Keratinocyte (primary cell): Measurements from ENCODE around the gene APPL2. TPM values are rescaled to one million over a fixed set of nuclear protein-coding genes. Genes with fewer than 3 reads are reported as not detected.

Experiments
- DNase-seq: peaks from one replicate; pipeline ENCODE4 v3.0.0-alpha.2; 2011; ENCODE audit warnings: low read depth, missing footprints, low spot score
- FAIRE-seq: peaks from 2 replicates; lab custom pipeline; 2011; peaks lifted over from hg19 to GRCh38; lab: Jason Lieb, UNC
- H2AFZ ChIP-seq: 2 replicates; pipeline ENCODE4 v1.6.0; 2012; ENCODE audit warnings: low read length, control low read depth, inconsistent platforms; ENCODE audit not compliant: control insufficient read depth
- H3K27ac ChIP-seq: 2 replicates; pipeline ENCODE4 v1.5.1; 2011; ENCODE audit warnings: low read length; ENCODE audit not compliant: control insufficient read depth, insufficient read depth
- H3K27me3 ChIP-seq: 3 replicates; pipeline ENCODE4 v1.6.0; 2011; ENCODE audit warnings: low read length; ENCODE audit not compliant: control insufficient read depth, insufficient read depth; ENCODE audit errors: extremely low read depth
- H3K36me3 ChIP-seq, 2 experiments: 2 replicates in 1 of 2; 3 replicates in 1 of 2; pipeline ENCODE4 v1.5.1; 2011; ENCODE audit warnings: low read length in 2 of 2, mild to moderate bottlenecking in 1 of 2; ENCODE audit not compliant: control insufficient read depth in 2 of 2, insufficient read depth in 2 of 2; ENCODE audit errors: extremely low read depth in 1 of 2
- H3K4me1 ChIP-seq: 3 replicates; pipeline ENCODE4 v1.5.1; 2011; ENCODE audit warnings: low read length; ENCODE audit not compliant: control insufficient read depth, insufficient read depth; ENCODE audit errors: extremely low read depth
- H3K4me2 ChIP-seq: 3 replicates; pipeline ENCODE4 v1.6.0; 2011; ENCODE audit warnings: low read depth, low read length; ENCODE audit not compliant: control insufficient read depth, insufficient read depth; ENCODE audit errors: extremely low read depth
- H3K4me3 ChIP-seq, 3 experiments: fragments of 200-600 bp in 1 of 3; sonication (generic) in 1 of 3; 2 replicates in 2 of 3; 3 replicates in 1 of 3; pipeline ENCODE4 v1.5.1; 2011 to 2016; ENCODE audit warnings: low read length in 3 of 3, mild to moderate bottlenecking in 3 of 3, control low read depth in 2 of 3, inconsistent platforms in 1 of 3, low read depth in 1 of 3, mixed read lengths in 1 of 3, mixed run types in 1 of 3, moderate library complexity in 1 of 3; ENCODE audit not compliant: control insufficient read depth in 2 of 3, insufficient read depth in 2 of 3; ENCODE audit errors: extremely low read depth in 1 of 3
- H3K79me2 ChIP-seq: 2 replicates; pipeline ENCODE4 v1.6.0; 2012; ENCODE audit warnings: low read length; ENCODE audit not compliant: control insufficient read depth, insufficient read depth
- H3K9ac ChIP-seq: 3 replicates; pipeline ENCODE4 v1.6.0; 2011; ENCODE audit warnings: low read length; ENCODE audit not compliant: control insufficient read depth, insufficient read depth; ENCODE audit errors: extremely low read depth
- H3K9me1 ChIP-seq: 3 replicates; pipeline ENCODE4 v1.6.0; 2011; ENCODE audit warnings: low read length; ENCODE audit not compliant: control insufficient read depth, insufficient read depth; ENCODE audit errors: extremely low read depth
- H3K9me3 ChIP-seq: 2 replicates; pipeline ENCODE4 v1.5.1; 2012; ENCODE audit warnings: low read depth, low read length; ENCODE audit not compliant: control insufficient read depth
- H4K20me1 ChIP-seq: 3 replicates; pipeline ENCODE4 v1.6.0; 2011; ENCODE audit warnings: low read length; ENCODE audit not compliant: control insufficient read depth, insufficient read depth; ENCODE audit errors: extremely low read depth
- EZH2 ChIP-seq: IDR thresholded peaks from one replicate; pipeline ENCODE4 v1.6.1; 2012; ENCODE audit warnings: inconsistent platforms, mild to moderate bottlenecking, low read length, moderate library complexity
- dilution Hi-C: fragments of 300-500 bp; cut with MboI; formaldehyde crosslinking; loops from one replicate; pipeline ENCODE4 v1.7.0; 2020; ENCODE audit warnings: low sequenced_read_pairs; ENCODE audit not compliant: extremely low pct_ligation_motif_present
- polyA plus RNA-seq, 5 experiments: library from polyadenylated mRNA; depleted of rRNA in 3 of 5; stranded (reverse) in 3 of 5; stranded (forward) in 1 of 5; unstranded in 1 of 5; fragments of >200 nt; gene quantifications; 1 replicate in 1 of 5; 2 replicates in 3 of 5; 3 replicates in 1 of 5; pipeline versions ENCODE4 v1.2.1 to v1.2.3, GENCODE V29; 2011 to 2012; ENCODE audit warnings: missing spikeins in 2 of 5, low read depth in 1 of 5, low replicate concordance in 1 of 5
- TF ChIP-seq, protein P1 (sequence below), 3 experiments: IDR thresholded peaks in 1 of 3; conservative IDR thresholded peaks in 1 of 3; optimal IDR thresholded peaks in 1 of 3; 2 replicates in 2 of 3; 3 replicates in 1 of 3; pipeline versions ENCODE3 to v1.5.1; 2011; ENCODE audit warnings: low read length in 3 of 3, mild to moderate bottlenecking in 3 of 3, moderate library complexity in 2 of 3, control low read depth in 1 of 3, inconsistent platforms in 1 of 3; ENCODE audit not compliant: insufficient read depth in 2 of 3; ENCODE audit errors: extremely low read depth in 1 of 3

The APPL2 gene
- polyA plus RNA-seq, 1 donor (not counting 4 experiments of a cell fraction or from before 2014, with no cell fraction given), result 26.1 TPM

DNA sequence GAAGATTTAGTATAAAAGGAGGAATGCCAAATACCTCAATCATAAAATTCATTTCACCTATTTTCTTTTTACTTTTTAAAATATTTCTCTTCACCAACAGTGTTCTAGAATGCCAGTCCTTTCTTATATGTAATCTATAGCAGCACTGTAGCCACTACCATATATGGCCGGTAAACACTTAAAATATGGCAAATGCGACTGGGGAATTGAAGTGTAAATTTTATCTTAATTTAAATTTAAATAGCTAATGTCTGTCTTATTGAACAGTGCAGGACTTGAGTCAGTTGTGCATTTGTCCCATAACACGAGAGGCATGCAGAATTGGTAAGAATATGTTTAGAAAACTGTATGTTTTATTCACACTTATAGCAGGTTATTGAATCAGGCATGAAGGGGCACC is 78.4 kb downstream of the APPL2 start:
- no peaks in the 10 kb centered on the region for H3K9me3 ChIP-seq
- no peak overlapping the region for H2AFZ ChIP-seq
- no peaks in the 10 kb centered on the region for H4K20me1 ChIP-seq
- H3K79me2 ChIP-seq, result no peaks in the 10 kb centered on the region
- no peak overlapping the region for H3K4me2 ChIP-seq
- dilution Hi-C loops, result no loop called here
- FAIRE-seq, result no peak
- no peak overlapping the region for H3K27ac ChIP-seq
- no peaks in the 10 kb centered on the region for H3K4me1 ChIP-seq
- H3K9me1 ChIP-seq, result no peaks in the 10 kb centered on the region
- no peak overlapping the region for H3K4me3 ChIP-seq
- no peak for DNase-seq
- no peak overlapping the region for H3K9ac ChIP-seq
- H3K36me3 ChIP-seq, result peaks cover 15 to 18% of the 10 kb centered on the region in 2 experiments
- H3K27me3 ChIP-seq, result no peaks in the 10 kb centered on the region
- TF ChIP-seq EZH2, result no peak
- TF ChIP-seq, protein P1, sequence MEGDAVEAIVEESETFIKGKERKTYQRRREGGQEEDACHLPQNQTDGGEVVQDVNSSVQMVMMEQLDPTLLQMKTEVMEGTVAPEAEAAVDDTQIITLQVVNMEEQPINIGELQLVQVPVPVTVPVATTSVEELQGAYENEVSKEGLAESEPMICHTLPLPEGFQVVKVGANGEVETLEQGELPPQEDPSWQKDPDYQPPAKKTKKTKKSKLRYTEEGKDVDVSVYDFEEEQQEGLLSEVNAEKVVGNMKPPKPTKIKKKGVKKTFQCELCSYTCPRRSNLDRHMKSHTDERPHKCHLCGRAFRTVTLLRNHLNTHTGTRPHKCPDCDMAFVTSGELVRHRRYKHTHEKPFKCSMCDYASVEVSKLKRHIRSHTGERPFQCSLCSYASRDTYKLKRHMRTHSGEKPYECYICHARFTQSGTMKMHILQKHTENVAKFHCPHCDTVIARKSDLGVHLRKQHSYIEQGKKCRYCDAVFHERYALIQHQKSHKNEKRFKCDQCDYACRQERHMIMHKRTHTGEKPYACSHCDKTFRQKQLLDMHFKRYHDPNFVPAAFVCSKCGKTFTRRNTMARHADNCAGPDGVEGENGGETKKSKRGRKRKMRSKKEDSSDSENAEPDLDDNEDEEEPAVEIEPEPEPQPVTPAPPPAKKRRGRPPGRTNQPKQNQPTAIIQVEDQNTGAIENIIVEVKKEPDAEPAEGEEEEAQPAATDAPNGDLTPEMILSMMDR (optimal IDR thresholded peaks at IDR 0.05 in 1 of 3, IDR thresholded peaks at IDR 0.05 in 1 of 3, conservative IDR thresholded peaks at IDR 0.05 in 1 of 3; ENCODE audit: extremely low read depth in 1 of 3, insufficient read depth in 2 of 3, low read length in 3 of 3), result no peak

DNA sequence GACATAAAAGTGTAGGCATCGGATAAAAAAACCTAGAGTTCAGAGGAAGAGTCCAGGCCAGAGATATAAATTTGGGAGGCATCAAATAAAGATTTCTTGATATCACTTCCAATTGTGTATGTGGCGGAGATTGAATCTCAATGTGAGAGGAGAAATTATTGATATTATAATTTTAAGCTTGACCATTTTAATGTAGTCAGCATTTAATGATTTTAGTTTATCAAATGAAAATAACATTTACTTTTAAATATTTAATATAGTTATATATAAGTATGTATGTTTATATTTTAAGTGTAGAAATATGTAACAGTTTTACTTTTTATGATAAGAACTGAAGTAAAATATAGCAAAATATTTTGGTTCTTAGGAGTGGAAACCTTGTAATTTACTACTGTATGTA is 79.7 kb downstream of the APPL2 start:
- Histone ChIP-seq H3K4me2 (no peak overlapping the region), H3K9ac (no peak overlapping the region), H3K27me3 (no peaks in the 10 kb centered on the region), H3K9me1 (no peaks in the 10 kb centered on the region), H2AFZ (no peak overlapping the region), H3K79me2 (no peaks in the 10 kb centered on the region), H3K4me1 (no peaks in the 10 kb centered on the region), H3K9me3 (no peaks in the 10 kb centered on the region), H4K20me1 (no peaks in the 10 kb centered on the region), H3K27ac (no peak overlapping the region), H3K4me3 (no peak overlapping the region), H3K36me3 (peaks cover 14 to 19% of the 10 kb centered on the region in 2 experiments)
- DNase-seq, result no peak
- dilution Hi-C loops, result no loop called here
- FAIRE-seq, result no peak
- TF ChIP-seq, protein P1 (optimal IDR thresholded peaks at IDR 0.05 in 1 of 3, IDR thresholded peaks at IDR 0.05 in 1 of 3, conservative IDR thresholded peaks at IDR 0.05 in 1 of 3; ENCODE audit: extremely low read depth in 1 of 3, insufficient read depth in 2 of 3, low read length in 3 of 3), result no peak
- TF ChIP-seq EZH2, result no peak
